ENCODE measurements around the gene EPHB3.

EPHB3 gene

GRCh38 chr3:184581331-184581855 is 19.8 kb downstream of the EPHB3 start:
- no peak for DNase-seq

DNA sequence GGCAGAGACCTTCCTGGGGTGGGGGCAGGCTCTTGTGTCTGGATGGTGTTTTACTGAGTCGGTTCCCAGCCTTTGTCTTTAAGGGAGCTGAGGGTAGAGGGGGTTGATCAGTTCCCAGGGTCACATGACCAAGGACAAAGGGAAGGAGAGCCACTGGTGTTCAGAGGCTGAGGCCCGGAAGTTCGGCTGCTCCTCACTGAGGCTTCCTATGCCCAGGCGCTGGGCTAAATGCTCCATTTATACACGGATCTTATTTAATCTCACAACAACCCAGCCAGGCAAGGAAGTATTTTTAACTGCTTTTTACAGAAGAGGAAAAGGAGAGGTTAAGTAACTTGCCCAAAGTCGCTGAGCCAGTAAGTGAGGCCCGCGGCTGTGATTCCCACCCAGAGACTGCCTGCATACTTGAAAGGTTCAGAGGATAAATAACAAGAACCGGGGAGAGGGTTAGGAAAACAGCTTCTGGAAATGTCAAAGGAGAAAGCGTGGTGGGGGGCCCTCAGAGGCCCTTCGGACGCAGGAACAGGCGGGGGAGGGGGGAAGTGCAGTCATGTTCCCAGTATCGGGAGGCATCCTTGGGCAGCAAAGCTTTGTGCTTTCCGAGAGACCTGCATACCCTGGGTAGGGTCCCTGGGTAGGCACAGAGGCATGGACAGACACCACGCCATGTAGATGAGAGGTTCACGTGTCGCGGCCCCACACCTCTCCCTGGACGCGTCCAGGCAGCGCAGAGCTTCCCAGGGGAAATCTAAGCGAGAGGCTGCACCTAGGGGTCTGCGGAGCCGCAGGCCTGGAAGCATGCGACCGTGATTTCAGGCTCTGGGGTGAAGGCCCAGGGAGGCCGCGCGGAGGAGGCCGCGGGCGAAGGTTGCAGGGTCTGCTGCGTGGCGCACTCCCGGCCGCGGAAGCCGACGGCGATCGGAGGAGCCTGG is 21.3 kb downstream of the EPHB3 start:
- DNase-seq = peak in 3 of 4 experiments; percentile 14 to 51 (median 38)

GRCh38 chr3:184583578-184584451 is 22.2 kb downstream of the EPHB3 start:
- peak in 3 of 4 experiments; percentile 22 to 55 (median 37) for DNase-seq

DNA sequence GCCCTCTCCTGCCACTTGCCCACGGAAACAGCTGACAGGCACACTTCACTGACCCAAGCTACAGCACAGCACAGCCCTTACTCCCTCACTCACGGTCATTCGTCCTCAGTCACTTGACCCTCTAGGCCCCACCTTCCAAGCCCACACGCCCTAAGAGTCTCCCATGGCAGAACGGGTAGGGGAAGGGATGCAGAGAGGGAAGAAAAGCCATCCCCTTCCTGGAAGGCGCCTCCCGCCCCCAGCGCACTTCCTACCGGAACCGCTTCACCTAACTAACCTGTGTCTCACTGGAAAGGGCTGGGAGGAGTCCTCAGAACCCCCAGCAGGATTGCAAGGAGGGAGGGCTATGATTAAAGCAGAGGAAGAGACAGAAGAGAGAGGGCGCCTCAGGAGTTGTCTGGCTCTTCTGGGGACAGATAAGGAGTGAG is 22.9 kb downstream of the EPHB3 start:
- DNase-seq = no peak

DNA sequence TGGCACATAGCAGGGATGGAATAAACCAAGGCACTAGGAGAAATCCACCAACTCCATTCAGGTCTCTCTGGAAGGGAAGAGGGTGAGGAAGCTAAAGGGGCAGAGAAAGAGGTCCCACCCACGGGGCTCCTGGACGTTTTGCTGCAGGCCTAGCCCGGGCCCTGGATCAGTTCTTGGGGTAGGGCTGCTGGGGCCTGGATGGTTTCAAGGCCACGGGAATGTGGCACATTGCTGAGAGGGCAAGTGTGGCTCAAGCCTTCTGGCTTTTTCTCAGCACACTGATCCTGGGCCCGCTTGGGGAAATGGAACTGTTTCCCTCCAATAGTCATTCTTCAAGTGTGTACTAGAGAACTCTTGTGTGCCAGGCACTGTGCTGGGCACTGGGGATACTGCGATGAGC is 24.0 kb downstream of the EPHB3 start:
- no peak for DNase-seq

- peak; percentile 66 to 83 (median 80) for DNase-seq
Observed at GRCh38 chr3:184586851-184587250, 25.3 kb downstream of the EPHB3 start.

DNA sequence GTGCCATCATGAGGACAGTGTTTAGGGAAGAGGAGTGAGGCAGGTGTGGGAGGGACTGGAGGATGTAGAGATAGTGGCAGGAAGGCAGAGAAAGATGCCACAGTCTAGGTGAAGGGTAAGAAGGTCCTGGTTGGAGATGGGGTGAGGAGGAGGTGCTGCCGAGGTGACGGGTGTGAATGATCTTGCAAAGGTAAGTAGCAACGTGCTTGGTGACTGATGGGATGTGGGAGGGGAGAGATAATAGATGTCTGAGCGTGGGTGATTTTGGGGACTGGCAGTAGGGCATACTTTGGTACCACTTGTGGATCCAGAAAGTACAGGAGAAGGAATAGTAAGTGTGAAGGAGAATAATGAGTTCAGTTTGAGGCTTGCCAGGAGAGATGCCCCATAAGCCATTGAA is 27.2 kb downstream of the EPHB3 start:
- no peak for DNase-seq

DNA sequence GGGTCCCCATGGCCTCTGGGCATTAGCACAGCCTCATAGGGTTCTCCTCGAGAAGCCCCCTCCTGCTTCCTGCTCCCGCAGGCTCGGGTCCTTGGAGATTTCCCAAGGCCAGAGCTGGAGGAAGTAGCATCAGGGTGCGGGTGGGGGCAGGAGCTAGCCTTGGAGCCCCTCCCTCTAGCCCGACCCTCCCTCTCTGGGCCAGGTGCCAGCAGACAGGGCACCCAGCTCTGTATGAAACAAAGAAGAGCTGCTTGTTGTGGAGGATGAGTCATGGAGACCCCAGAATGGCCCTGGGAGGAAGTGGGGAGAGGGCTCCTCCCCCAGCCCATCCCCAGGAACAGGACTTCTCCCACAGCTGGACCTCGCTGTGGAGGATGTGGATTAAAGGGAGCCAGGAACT is 29.2 kb downstream of the EPHB3 start:
- DNase-seq = no peak

DNA sequence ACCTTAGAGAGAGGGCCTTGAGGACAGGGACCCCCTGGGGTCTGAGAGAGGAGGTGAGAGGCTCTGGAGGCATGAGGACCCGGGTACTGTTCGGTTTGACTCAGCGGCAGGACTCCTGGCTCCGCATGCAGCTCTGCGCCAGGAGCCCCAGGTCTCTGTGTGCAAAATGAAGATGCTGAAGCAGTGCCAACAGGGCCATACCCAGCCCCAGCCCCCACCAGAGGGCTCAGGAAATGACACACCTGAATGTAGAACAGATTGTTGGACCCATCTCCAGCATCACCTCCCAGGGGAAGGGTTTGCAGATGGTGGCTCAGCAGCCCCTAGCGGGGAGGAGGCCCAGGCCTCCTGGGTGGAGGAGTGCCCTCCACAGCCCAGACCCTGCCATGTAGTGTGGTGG is 30.2 kb downstream of the EPHB3 start:
- DNase-seq = no peak

DNA sequence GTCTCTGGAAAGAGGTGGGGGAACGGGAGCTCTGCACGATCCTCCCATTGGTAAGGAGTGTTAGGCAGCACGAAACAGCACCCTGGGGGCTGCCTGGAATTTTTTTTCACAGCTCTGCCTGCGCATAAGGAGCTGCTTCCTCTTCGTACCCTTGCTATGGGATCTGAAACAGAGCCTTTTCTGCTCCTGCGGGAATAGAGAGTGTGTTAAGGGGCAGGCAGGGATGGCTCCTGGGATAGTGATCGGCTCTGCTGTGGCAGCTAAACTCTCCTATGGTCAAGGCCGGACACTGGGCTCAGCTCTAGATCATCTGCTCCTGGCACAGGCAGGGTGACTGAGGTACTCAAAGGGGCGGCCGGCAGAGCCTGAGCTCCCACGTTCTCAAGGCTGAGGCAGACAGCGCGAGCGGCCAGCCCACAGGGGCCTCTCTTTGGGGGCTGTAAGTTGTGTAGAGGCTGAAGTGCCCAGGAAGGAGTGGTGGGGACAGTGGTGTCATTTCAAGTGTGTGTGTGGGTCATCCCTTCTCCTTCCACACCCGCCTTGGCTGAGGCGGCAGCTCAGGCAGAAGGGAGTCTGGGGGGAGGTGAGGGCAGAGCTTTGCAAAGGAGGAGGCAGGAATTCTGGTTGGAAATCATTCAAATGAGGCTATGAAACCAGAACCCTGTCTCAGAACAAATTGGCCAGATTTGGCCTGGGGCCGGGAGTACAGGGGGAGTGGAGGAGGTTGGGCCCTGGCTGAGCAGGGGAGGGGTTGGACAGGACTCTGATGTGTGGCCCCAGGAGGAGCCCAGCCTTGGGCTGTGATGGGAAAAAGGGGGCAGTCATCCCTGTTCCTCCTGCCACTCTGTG is 31.0 kb downstream of the EPHB3 start:
- DNase-seq = no peak

DNA sequence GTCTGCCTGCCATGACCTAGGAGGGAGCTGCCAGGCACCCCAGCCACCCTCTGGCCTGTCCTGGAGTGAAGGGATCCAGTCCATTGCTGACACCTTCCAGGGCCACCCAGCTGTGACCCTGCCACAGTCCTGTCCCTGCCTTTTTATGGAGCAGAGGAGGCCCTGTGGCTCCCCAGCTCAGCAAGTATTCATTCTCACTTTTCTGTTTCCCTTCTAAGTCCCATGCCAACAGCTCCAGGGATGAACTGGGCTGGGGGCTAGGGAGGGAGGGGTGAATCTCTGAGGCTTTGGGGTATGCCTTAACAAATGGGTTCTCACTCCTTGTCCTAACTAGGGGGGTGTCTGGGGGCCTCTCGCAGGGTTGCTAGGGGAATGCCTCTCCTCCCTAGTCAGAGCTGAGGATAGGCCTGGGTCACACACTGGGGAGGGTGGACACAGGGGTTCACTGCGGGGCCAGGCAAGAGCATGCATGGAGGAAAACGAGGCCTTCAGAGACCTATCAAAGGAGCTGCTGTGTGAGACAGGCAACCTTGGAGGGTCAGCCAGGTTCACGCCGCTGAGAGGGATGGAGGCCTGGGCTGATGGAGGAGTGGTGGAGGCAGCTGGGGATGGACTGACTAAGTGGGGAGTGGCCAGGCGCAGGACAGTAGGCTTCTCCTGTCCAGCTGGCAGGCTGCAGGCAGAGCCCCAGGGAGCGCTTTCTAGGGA is 31.8 kb downstream of the EPHB3 start:
- no peak for DNase-seq

DNA sequence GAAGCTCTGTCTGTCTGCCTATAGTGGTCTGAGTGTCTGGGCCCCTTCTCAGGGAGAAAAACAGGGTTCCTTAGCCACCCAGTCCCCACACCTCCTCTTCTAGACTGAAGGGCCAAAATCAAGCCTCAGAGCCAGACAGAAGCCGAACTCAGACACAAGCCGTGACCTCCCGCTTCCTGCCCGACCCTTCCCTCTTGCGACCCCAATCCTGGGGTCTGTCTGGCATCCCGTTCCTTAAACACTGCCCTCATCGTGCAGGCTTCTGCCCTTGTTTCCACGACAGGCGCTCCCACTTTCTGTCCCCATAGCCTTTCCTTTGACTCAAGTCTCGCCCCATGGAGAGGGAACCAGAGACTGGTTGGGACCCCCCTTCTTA is 32.3 kb downstream of the EPHB3 start:
- DNase-seq = no peak

GRCh38 chr3:184594371-184595001 is 32.9 kb downstream of the EPHB3 start:
- DNase-seq = no peak

DNA sequence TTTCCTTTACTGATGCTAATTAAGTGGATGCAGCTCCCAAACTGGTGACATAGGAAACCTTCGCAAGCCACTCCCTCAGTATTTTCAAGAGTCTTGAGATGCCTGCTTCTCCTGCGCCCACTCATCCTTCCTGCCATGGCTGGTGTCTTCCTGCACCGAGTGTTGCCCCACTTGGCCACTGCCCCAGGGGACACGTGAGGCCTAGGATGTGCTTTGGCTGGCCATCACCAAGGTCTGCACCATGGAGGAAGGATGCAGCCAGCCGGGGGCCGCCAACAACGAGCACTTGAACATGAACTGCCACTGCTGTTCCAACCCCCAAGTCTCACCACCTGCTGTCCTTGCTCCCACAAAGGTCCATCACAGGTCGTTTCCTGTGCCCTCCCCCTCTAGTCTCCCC is 34.1 kb downstream of the EPHB3 start:
- peak in 2 of 4 experiments; percentile 37 to 46 for DNase-seq

DNA sequence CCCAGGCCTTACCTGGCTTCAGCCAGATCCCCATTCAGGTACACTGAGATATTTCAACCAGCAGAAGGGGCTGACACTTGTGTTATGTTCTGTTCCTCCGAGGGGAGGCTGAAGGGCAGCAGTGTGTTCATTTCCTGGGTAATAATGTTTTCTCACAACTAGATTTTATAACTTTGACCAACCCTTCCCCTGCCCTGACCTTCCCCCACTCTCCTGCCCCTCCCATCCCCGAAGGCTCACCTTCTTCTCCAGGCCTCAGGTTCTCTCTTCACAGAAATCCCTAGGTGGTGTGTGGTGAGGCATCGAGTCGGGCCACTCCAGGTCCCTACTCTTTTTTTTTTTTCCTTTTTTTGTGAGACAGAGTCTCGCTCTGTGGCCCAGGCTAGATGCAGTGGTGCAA is 34.6 kb downstream of the EPHB3 start:
- DNase-seq = no peak

- no peak for DNase-seq
Observed at GRCh38 chr3:184596886-184597575, 35.4 kb downstream of the EPHB3 start.

GRCh38 chr3:184597829-184598573 is 36.4 kb downstream of the EPHB3 start:
- DNase-seq = no peak

- DNase-seq = no peak
Observed at GRCh38 chr3:184598574-184598927, 37.0 kb downstream of the EPHB3 start.

GRCh38 chr3:184599143-184599542 is 37.6 kb downstream of the EPHB3 start:
- DNase-seq = no peak
